Measurements from ENCODE around the gene NTN4.
"Not testable (repeated sequence)": the region's sequence is repeated elsewhere in the genome, so short reads cannot be mapped to it uniquely, and the experiment has no call there.

The NTN4 gene

GRCh38 chr12:95790033-95790916 is at the start of gene NTN4:
Gene NTN4 (minus strand): TSS chr12:95790764. CDS start chr12:95790309, 455 bp downstream.
- DNase-seq: peak; percentile 82

DNA sequence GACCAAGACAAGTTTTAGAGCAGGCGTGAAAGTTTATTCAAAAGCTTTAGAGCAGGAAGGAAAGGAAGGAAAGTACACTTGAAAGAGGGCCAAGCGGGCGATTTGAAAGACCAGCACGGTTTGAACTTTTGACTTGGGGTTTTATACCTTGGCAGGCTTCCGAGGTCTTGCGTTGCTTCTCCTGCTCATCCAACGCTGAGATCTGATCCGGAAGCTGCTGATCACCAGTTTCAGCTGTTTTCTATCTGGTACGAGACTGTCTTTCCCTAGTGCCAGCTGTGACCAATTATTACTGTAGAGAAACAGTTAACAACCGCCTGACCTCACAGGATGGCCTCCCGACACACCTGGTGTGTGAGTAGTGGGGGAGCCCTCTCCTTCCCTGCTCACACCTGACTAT is 47.6 kb upstream of the NTN4 start:
- DNase-seq: no peak

DNA sequence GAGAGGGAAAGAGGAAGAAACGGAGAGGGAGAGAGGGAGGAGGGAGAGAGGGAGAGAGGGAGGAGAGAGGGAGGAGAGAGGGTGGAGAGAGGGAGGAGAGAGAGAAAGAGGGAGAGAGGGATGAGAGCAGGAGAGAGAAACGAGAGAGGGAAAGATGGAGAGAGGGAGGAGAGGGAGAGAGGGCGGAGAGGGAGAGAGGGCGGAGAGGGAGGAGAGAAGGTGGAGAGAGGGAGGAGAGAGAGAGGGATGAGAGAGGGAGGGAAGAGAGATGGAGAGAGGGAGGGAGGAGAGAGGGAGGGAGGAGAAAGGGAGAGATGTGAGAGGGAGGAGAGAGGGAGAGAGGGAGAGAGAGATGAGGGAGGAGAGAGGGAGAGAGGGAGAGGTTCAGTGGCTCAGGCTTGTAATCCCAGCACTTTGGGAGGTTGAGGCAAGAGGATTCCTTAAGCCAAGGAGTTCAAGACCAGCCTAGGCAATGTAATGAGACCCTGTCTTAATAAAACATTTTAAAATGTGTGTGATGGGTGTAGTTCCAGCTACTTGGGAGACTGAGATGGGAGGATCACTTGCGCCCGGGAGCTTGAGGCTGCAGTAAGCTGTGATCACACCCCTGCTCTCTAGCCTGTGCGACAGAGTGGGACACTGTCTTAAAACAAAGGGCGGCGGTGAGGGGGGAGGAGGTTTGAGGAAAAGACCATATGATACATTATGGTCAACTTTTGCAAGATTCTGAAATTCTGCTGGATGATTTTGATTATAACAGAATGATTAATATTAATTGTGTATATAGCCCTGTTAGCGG is 46.9 kb upstream of the NTN4 start:
- DNase-seq: no peak

DNA sequence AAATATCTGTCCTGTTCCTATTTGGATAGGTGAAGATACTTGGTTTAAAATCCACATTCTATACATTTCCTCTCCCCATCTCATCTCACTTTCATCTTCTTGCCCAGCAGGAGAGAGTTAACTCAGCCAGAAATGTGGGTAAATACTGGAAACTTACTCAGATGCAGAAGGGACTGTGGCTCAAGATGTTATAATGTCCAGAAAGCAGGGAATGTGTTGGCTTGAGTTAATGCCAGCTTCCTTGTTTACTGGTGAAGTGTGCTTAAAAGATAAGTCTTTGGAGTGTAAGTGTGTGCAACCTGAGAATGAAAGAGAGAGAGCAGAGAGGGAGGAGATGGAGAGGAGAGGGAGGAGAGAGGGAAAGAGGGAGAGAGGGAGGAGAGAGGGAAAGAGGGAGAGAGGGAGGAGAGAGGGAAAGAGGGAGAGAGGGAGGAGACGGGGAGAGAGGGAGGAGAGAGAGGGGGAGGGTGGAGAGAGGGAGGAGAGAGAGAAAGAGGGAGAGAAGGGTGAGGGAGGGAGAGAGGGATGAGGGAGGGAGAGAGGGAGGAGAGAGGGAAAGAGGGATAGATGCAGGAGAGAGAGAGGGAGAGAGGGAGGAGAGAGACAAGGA is 46.2 kb upstream of the NTN4 start:
- DNase-seq: no peak

DNA sequence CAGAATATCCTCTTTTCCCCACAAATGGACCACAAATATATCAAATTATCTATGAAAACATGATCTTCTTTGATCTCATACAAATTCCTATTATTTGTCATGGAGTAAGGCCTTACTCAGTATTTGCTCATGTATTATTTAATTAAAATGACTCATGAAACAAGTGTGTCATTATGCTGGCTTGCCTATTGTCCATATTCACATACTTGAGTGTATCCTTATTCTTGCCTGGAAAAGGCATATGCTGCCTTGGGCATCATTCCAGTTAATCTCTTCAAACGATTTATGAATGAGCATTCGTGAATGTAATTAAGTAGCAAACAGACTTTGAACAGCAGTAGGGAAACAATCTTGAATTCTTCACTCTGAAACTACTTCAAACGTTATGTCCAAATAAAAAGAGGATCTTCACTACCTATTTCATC is 45.6 kb upstream of the NTN4 start:
- DNase-seq: no peak

- DNase-seq: no peak
Observed at GRCh38 chr12:95834572-95834971, 44.0 kb upstream of the NTN4 start.

- no peak for DNase-seq
Observed at GRCh38 chr12:95830335-95831089, 39.9 kb upstream of the NTN4 start.

- DNase-seq: no peak
Observed at GRCh38 chr12:95829395-95829794, 38.8 kb upstream of the NTN4 start.

DNA sequence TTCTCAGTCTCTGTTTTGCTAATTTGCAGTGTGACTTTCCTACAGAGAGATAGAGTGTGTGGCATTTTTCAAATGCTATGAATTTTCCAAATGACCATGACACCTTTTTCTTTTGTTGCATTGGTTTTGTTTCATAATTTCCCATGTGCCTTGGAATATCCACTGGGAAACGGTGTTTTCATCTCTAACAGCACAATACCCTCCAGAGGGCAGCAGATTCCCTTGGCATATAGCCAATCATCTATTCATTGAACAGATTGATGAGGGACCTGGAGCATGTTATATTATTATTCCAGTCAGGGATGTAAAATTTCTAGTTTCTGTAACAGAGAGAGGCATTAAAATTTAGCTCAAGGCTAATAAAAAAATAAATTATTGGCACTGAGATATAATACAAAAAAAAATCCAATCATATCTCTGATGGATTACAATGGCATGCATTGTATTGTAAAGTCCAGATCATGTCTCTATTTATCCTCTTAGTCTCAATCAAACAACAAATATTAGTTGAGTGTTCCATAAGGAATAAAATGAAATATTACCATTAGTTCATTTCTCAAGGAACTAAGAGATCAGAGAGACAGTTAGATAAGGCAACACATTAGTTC is 29.6 kb upstream of the NTN4 start:
- no peak for DNase-seq

GRCh38 chr12:95815632-95816212 is 25.2 kb upstream of the NTN4 start:
- DNase-seq: no peak

- DNase-seq: not testable (repeated sequence)
Observed at GRCh38 chr12:95812155-95812554, 21.6 kb upstream of the NTN4 start.

DNA sequence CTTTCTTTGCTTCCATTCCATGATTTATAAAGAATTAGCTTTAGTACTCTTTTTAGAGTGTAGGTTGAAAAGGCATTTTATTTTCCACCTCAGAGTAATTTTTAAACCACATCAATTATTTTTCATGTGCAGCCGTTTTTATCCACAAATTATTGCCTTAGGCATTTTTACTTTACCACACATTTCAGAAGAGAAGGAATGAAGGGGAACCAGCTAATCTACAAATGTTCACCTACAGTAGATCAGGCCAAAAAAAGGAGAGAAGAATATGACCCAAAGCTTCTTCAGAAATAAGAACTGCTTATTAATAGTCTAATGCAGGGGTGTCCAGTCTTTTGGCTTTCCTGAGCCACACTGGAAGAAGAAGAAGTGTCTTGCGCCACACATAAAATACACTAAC is 19.8 kb upstream of the NTN4 start:
- no peak for DNase-seq

- DNase-seq: no peak
Observed at GRCh38 chr12:95809000-95809680, 18.6 kb upstream of the NTN4 start.

- no peak for DNase-seq
Observed at GRCh38 chr12:95808146-95808545, 17.6 kb upstream of the NTN4 start.

GRCh38 chr12:95805864-95806671 is 15.5 kb upstream of the NTN4 start:
- peak; percentile 64 for DNase-seq

DNA sequence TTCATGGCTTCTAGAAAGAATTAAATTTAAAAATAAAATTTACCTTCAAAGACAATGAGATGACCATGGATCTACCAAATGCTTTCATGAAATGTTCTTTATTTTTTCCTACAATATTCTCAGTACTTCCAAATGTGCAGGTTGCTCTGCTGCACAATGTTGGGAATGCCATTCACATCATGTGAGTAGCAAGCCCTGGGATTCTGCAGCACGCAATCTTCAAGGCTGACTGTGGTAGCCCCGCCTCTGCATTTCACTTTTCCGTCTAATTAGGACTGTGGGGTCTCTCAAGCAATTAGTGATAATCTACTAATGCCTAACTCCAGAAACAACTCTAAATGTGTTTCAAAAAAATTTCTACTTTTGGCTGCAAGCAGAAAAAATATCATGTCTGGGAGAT is 13.7 kb upstream of the NTN4 start:
- no peak for DNase-seq

GRCh38 chr12:95803817-95804216 is 13.3 kb upstream of the NTN4 start:
- no peak for DNase-seq

DNA sequence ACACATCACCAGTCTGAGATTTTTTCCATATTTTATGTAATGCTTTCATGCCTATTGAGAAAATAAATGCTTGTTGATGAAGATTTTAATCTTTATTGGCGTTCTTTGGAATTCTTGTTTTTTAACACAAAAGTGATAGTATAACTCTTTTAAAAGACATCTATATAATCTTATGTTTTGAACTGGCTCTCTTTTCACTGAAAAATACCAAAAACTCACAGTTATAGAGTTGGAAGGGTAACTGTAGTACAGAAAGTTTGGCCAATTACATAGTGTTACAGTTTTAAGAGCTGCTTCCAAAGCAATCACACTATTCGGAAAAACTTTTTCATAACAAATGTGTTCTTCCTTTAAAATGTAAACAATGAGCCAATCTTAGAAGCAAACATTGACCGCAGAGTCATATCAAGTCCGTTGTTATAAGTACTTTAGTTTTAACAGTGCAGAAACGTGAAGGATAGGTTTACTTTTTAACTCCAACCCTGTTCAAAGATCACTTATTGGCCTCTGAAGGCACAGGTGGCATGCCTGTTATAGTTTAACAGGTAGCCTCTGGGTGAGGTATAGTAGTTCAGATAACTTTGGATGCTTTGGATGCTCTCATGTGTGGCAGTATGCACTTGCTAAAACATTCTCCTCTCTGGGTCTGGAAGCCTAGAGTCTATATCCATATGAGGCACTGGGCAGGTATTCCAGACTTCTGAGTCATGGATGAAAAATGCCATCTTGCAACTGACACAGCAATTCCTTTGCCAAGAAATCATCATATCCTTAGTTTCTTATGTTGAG is 12.1 kb upstream of the NTN4 start:
- DNase-seq: peak; percentile 91

DNA sequence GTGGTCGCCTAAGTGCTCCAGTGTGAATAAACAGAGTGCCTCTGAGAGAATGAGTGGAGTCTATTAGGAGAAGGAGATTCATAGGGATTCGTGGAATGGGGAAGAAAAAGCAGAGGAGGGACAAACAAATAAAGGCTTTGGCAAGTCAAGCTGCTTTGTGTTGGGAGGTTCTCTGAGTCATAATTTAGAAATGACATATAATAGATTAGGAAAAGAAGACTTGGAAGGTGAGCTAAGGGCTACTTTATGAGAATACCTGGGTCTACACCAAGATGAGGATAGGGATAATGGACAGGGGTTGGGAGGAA is 6.4 kb upstream of the NTN4 start:
- no peak for DNase-seq
